GM18873 (cell line): ENCODE measurements around the gene UGT1A10.
"Not testable (repeated sequence)": the region's sequence is repeated elsewhere in the genome, so short reads cannot be mapped to it uniquely, and the experiment has no call there.

Experiments
- ATAC-seq: cut with Tn5 transposase; IDR thresholded peaks from one replicate; pipeline ENCODE4 v1.9.1; 2021; ENCODE audit warnings: mild to moderate bottlenecking, moderate library complexity, moderate number of reproducible peaks; ENCODE audit not compliant: unreplicated experiment, low FRiP score

The UGT1A10 gene

DNA sequence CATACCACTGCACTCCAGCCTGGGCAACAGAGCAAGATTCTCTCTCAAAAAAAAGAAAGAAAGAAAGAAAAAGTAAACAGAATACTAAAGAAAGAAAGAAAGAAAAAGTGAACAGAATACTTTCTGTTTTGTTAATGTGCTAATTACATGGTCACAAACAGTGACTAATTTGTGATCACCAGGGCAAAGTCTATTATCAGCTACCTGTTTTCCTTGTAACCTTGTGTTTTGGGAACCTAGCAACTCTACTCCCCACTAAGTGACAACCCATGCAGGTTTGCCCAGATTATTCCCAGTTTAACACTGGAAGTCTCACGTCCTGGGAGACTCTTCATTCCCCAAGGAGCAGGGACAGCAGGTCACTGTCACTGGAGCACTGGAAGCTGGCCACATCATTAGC, 18.8 kb downstream of the UGT1A10 start:
- ATAC-seq: no peak

DNA sequence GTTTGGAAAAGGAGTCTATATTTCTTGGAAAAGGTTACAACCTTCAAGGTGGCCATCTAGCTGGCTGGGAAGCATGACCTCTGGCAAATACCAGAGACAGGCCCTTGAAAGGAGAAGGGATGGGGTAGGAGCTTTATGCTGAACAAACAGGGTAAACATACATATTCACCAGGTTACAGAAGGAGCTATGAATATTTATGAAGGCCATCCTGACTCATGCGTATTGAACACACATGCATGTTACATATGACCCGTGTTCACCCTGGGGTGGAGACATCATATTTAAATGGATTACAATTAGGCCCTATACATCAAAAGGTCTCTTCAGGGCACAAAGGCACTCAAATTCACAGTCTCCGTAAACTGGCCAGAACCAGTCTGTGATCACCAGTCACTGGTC, 19.7 kb downstream of the UGT1A10 start:
- ATAC-seq: not testable (repeated sequence)

GRCh38 chr2:233656443-233656842, 20.2 kb downstream of the UGT1A10 start:
- no peak for ATAC-seq

DNA sequence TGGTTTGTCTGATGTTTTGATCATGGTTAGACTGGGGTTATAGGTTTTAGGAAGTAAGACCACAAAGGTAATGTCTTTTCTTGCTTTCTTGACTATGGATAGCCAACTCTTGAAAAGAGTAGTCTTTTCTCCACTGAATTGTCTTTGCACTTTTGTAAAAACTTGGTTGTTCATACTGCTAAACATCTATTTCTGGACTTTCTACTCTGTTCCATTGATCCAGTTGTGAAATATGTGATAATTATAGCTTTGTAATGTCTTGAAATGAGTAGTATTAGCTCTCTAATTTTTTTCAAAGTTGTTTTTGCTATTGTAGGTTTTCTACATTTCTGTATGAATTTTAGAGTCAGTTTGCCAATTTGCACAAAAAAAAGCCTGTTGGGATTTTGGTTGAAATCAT, 22.4 kb downstream of the UGT1A10 start:
- no peak for ATAC-seq

GRCh38 chr2:233663911-233664310, 27.7 kb downstream of the UGT1A10 start:
- ATAC-seq: no peak

DNA sequence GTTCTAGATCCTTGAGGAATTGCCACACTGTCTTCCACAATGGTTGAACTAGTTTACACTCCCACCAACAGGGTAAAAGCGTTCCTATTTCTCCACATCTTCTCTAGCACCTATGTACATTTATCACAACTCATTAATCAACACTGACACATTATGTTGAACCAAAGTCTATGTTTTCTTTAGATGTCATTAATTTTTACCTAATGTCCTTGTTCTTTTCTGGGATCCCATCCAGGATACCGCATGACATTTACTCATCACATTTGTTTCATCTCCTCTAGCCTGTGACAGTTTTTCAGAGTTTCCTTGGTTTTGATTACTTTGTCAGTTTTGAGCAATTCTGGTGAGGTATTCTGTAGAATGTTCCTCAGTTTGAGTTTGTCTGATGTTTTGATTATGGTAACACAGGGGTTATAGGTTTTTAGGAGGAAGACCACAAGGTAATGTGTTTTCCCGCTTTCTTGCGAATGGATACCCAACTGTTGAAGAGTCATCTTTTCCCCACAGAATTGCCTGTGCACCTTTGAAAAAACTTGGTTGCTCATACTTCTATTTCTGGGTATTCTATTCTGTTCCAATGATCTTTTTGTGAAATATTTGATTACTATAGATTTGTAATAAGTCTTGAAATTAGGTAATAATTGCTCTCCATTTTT, 32.5 kb downstream of the UGT1A10 start:
- no peak for ATAC-seq

DNA sequence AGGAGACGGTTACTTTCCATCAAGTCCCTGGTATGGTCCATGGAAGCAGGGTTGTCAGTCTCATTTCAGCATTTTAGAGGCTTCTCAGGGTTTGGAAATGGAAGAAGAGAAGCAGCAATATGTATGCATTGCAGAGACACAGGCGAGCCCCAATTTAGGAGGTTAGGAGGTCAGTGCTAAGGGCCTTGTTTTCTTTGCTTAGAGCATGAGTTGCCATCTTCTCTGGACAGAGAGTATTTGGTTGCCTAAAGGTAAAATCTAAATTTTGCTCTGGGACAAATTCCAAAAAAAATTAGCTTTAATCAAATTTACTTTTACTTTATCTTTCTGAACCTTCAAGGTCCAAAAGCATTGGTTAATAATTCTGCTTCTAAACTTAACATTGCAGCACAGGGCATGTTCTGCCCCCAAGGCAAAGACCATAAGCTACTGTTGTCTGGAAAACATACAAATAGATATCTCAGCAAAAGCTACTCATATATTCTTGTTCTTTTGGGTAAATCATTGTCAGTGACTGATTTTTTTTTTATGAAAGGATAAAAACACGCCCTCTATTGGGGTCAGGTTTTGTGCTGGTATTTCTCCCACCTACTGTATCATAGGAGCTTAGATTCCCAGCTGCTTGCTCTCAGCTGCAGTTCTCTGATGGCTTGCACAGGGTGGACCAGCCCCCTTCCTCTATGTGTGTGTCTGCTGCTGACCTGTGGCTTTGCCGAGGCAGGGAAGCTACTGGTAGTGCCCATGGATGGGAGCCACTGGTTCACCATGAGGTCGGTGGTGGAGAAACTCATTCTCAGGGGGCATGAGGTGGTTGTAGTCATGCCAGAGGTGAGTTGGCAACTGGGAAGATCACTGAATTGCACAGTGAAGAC, 35.3 kb downstream of the UGT1A10 start, which contains the start of gene UGT1A9:
Gene UGT1A9 (plus strand): TSS at position 609 of the 872 bp plus-strand sequence. CDS start 37 bp downstream, at position 646.
- ATAC-seq: no peak

GRCh38 chr2:233672886-233673285, 36.6 kb downstream of the UGT1A10 start:
- no peak for ATAC-seq

- no peak for ATAC-seq
Measured at GRCh38 chr2:233673896-233674295, 37.6 kb downstream of the UGT1A10 start.

DNA sequence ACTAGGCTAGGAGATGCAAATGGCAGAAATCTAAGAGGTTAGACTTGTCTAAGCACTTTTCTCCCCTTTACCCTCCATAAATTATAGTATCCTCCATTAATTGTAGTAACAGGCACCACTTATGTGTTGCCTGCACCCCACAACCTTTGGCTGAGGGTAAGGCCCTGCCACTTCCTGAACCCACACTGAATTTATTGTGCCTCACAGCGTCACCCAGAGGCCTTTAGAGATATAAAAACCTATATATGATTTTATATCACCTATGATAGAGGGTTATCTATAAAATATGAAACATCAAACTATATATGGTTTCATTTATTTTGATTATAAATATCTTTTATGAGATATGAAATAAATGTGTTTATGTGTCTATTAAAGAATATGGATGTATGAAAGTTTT, 38.1 kb downstream of the UGT1A10 start:
- no peak for ATAC-seq

GRCh38 chr2:233674995-233675394, 38.7 kb downstream of the UGT1A10 start:
- no peak for ATAC-seq

- ATAC-seq: no peak
Measured at GRCh38 chr2:233676046-233676445, 39.8 kb downstream of the UGT1A10 start.

DNA sequence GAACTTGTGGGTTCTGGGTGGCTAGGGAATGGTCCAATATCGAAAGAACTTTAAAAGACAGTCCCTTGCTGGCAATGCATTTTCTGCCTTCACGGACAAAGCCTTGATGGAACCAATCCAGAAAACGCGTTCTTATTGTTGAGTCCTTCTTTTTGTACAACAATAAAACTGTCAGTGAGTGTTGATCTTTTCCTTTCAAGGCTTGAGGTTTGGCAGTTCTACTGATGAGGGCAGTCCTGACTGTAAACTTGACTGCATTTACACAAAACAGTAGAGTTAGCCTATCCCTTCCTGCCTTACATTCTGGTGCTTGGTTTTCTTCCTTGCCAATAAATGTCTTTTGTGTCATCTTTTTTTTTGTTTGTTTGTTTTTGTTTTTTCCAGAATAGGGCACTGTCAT, 42.9 kb downstream of the UGT1A10 start:
- no peak for ATAC-seq

GRCh38 chr2:233680361-233681045, 44.3 kb downstream of the UGT1A10 start:
- no peak for ATAC-seq

DNA sequence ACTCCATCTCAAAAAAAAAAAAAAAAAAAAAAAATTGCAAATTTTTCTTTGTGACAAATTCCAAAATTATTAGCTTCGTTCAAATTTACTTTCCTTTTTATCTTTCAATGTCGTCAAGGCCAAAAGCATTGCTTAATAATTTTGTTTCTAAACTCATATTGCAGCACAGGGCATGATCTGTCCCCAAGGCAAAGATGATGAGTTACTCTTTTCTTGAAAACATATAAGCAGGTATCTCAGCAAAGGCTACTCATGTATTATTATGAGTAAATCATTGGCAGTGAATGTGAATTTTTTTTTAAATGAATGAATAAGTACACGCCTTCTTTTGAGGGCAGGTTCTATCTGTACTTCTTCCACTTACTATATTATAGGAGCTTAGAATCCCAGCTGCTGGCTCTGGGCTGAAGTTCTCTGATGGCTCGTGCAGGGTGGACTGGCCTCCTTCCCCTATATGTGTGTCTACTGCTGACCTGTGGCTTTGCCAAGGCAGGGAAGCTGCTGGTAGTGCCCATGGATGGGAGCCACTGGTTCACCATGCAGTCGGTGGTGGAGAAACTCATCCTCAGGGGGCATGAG, 45.4 kb downstream of the UGT1A10 start, which contains the start of gene UGT1A7:
Gene UGT1A7 (plus strand): TSS at position 381 of the 579 bp plus-strand sequence. CDS start 37 bp downstream, at position 418.
- ATAC-seq: no peak

DNA sequence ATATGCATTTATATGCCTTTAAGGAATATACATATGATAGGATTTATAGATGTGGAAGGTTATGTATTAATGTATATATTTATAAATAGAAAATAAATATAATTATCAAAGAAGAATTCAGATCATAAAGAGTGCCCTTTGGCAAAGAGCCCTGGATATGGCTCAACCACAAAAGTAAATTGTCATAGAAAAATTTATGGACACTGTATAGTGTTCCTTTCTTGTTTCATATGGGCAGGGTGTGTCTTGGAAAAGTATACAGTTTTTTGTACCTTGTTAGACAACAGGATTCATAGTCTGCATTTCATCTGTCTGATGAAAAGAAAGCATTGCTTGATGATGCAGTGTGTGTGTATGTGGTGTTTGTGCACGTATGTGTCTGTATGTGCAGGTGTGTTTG, 48.4 kb downstream of the UGT1A10 start:
- no peak for ATAC-seq

DNA sequence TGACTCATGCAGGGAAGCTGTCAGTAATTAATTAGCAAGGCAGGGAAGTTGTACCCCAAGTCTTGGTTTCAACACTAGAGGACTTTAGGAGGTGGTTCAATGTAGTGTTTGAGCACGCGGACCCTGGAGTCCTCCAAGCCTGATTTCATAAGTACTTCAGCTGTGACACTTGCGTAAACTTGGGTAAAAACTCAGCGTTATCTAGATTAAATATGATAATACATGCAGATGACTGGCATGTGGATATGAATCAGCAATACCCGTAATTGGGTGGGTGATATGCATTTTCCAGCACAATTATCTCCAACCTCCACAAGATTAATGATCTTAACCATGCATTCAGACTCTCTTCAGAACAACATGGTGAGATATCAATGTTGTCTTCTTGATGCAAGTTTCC, 50.7 kb downstream of the UGT1A10 start:
- ATAC-seq: no peak

GRCh38 chr2:233688341-233688740, 52.1 kb downstream of the UGT1A10 start:
- no peak for ATAC-seq

DNA sequence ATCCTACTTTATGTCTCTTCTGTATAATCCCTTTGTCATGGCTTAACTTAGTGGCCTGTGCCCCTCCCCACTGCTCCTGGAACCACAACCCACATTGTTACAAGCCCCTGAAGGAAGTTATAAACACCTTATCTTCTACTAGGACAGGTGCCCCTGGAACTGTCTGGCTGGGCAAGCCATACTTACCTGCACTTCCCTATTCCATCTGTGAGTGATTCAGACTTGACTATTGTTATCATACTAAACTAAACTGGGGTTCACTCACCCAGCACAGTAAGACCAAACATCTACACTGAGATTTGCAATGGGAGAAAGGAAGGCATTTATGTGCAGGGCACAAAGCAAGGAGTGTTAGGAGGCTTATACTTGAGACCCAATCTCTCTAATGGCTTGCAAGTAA, 52.8 kb downstream of the UGT1A10 start:
- ATAC-seq: no peak

GRCh38 chr2:233689501-233689900, 53.3 kb downstream of the UGT1A10 start:
- no peak for ATAC-seq

DNA sequence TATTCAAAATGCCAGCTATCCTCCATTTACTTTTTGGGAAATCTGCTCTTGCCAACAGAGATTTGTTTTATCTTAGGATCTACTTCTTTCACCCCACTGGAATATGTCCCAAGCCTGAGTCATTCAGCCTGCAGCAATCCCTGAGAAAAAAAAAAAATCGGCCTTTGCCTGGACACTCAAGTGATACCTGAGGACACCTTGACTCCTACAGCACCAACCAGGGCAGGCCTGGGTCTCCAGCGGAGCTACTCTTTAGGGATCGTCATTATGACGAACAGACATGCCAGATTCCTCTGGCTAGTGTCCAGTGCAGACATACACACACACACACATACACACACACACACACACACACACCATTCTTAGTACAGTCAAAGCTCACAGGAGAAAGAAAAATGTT, 54.2 kb downstream of the UGT1A10 start:
- no peak for ATAC-seq
